HG02885 (cell line): Measurements from ENCODE around the gene PRDX6.
"Not testable (repeated sequence)": the region's sequence is repeated elsewhere in the genome, so short reads cannot be mapped to it uniquely, and the experiment has no call there.

ENCODE experiments used
- ATAC-seq: cut with Tn5 transposase; IDR thresholded peaks from one replicate; pipeline ENCODE4 v1.9.1; 2021; ENCODE audit warnings: mild to moderate bottlenecking; ENCODE audit not compliant: unreplicated experiment, poor library complexity

The PRDX6 gene, protein sequence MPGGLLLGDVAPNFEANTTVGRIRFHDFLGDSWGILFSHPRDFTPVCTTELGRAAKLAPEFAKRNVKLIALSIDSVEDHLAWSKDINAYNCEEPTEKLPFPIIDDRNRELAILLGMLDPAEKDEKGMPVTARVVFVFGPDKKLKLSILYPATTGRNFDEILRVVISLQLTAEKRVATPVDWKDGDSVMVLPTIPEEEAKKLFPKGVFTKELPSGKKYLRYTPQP

DNA sequence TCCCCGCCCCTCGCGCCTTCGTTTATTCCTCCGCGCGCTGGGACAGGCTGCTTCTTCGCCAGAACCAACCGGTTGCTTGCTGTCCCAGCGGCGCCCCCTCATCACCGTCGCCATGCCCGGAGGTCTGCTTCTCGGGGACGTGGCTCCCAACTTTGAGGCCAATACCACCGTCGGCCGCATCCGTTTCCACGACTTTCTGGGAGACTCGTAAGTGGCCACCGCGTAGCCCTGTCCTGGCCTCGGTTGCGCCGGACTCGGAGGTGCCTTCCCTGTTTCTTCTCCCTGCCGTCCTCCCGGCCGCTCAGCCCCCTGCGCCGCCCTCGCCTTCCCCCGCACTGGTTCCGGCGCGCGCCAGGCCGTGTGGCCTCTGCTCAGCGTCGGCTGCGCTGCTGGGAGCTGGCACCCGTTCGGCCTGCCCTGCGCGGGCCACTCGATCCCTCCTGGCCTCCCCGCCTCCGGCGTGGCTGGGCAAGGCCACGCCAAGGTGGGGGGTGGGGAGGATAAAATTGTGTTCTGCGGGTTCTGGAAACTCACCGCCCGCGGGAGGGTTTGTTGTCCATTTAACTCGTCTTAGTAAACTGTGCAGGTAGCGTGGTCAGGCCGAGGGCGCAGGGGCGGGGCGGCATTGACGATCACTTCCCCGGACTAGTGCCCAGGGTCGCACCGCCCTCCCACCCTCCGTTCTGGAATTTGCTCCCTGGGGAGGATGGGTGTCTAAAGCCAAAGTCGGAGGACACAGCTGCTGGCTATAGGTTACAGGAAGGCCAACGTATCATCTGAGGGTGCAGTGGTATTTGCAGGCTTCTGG is at the start of gene PRDX6:
Gene PRDX6 (plus strand): TSS at position 50 of the 808 bp plus-strand sequence. CDS start 63 bp downstream, at position 113.
- ATAC-seq, result peak; percentile 60

DNA sequence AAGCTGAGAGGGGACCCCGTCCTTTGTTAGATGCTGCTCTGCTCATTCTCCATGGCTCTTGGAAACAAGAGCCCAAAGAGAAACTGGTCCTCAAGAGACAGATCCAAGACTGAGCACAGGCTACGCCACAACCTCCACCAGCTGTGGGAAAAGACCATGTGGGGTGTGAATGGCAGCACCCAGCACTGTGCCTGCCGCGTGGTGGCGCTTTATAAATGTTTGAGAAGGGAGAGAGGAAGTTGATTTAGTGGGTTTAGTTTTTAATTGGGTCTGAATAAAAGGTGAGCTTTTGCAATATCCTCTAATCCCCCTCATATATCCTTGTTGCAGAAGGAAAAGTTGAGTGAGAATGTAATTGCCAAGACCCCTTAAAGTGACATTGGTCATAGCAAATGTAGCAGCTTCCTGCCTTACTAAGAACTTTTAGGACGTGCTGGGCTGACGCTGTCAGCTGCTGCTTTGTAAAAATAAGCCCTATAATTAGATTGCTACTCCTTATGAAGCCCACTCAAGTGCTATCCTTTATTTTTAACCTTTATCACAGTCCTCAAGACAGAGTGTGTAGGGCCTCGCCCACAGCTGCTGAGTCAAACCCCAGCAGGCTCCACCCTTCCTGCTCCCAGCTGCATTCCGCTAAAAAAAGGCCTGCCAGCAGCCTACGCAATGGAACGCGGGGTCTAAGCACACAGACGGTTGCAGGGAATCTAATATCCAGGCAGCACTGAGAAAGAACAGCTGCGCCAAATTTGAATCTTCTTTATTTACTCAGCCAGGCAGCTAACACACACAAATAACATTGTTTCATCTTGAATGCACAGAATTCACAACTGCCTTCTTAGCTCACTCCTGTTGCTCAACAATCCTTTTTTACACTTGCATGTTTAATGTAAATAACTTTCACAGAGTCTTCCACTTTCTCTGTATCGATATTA is 47.4 kb upstream of the PRDX6 start:
- ATAC-seq, result peak; percentile 77

DNA sequence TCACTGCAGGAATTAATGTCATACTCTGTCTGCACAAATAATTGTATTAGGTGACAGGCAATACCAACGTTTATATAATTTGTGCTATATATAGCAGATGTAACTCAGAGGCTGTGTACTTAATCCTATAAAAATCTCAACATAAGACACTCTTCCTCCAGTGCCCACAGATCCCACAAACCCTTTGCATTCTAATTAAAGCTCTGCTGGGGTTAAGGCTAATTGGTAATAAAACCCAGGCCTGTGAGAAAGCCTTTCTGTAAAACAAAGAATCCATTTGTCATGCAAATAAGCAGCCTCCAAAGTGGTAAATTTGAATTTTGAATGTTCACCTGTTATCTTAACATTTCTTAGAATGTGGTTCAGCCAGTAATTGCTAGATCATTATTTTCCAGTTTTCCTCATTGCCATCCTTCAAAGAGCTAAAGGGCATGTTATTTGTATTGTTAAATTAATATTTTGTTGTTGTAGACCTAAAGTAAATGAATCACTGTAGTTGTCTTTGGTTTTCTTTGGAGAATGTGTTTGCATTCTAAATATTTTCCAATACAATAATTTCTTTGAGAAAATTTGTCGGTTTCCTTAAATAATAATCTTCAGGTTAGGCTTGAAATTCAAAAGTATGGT is 46.3 kb upstream of the PRDX6 start:
- no peak for ATAC-seq

DNA sequence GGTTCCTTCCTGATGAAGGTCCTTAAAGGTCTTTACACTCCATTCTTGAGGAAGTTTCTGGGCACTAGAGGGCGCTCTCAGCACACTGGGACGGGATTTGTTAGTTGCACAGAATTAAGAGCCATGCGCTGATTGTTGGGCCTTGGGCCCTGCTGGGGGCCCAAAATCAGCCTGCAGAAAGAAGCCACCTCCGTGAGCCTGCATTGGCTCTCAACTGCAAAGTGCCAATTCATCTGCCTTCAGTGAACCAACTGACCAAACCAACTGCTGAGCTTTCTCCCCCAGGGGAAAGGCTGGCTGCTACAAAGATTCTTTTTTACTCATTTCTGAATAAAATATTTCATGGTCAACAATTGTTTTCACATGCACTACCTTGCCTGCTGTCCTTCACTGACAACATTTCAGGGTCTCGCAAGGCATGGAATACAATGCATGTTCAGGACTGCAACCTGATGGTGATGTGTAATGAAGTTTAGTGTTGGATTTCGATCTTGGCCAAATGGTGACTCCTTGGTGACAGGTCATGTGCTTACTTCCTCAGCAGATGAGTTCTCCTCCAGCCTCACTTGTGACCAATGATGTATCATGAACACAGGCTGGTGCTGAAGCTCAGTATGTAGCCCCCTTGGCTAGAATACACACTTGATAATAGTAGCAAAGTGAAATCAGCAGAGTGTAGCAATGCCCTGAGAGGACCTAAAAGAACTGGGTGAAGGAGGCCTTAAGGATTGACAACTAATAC is 45.7 kb upstream of the PRDX6 start:
- no peak for ATAC-seq

DNA sequence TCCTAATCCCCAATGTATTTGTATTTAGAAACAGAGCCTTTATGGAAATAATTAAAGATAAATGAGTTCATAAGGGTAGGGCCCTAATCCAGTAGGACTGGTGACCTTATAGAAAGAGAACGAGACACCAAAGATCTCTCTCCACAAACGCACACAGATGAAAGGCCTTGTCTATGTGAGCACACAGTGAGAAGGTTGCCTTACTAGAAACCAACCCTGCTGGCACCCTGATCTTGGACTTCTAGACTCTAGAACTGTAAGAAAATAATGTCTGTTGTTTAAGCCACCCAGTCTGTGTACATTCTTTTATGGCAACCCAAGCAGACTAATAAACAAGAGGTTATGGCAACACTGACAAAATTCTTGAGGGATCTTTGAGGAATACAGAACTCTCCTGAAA is 44.8 kb upstream of the PRDX6 start:
- ATAC-seq, result no peak

DNA sequence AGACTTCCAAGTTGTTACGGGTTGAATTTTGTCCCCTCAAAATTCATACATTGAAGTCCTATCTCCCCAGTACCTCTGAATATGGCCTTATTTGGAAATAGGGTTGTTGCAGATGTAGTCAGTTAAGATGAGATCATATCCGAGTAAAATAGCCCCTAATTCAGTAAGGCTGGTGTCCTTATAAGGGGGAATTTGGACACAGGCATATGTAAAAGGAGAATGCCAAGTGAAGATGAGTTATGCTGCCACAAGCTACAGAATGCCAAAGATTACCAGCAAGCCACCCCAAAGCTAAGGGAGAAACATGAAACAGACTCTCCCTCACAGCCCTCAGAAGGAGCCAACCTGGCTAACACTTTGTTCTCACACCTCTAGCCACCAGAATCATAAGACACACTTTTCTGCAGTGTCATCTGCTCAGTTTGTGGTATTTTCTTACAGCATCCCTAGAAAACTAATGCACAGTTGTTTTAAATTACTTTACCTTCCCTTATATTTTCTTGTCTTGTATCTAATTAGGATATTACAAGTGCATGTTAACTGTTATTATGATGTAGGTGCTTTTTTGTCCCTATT is 43.3 kb upstream of the PRDX6 start:
- ATAC-seq, result no peak

DNA sequence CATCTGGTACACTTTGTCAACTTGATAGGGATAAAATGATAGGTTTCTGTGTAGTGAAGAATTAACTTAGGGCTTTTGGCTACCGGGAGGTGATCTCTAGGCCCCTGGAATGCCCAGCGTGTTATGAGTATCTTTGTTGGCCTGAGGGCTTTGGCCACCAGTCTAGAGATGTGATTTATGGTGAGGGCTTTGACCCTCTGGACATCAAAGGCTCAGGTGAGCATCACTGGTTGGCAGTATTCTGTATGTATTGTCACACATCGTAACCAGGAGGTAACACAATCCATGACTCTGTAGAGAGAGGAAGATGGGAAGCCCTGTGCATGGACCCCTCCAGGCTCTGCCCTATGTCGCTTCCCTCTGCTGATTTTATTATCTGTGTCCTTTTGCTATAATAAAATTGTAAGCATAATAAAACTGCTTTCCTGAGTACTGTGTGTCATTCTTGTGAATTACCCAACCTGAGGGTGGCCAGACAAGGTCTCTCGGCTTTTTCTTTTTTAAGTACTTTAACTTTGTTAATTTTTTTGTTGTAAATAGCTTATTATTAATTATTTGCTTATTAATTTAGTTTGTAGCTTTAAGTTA is 40.2 kb upstream of the PRDX6 start:
- no peak for ATAC-seq

DNA sequence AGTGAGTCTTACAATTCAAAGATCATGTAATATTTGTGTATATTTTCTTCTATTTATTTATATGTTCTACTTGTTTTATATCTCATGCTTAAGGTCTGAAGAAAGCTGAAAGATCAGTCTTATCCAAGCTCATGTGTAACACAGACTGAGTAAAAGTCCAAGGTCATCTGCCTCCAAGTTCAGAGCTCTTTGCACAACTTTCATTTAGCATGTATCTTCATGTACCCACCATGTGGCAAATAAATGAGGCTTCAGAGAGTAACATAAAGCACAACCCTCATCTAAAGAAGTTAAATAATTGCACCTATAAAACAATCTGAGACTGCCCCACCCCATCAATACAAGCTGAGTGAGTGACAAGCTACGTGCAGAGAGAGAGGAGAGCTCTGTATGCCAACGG is 38.5 kb upstream of the PRDX6 start:
- ATAC-seq, result no peak

DNA sequence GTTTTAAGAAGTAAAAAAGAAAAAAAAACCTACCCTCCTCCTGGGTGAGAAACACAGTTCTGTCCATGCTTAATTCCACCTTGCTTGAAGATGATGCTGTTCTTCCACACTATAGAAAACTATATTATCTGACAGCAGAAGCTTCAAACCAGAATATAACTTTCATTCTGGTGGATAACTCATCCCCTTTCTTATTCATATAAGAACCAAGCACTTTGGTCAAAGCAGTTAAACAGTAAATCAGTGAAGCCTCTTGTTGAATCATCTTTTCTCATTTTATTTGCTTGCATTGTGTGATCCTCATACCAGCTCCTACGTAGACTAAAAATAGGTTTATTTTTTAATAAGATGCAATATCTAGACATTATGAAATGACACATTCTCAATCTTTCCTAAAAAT is 36.7 kb upstream of the PRDX6 start:
- ATAC-seq, result no peak

DNA sequence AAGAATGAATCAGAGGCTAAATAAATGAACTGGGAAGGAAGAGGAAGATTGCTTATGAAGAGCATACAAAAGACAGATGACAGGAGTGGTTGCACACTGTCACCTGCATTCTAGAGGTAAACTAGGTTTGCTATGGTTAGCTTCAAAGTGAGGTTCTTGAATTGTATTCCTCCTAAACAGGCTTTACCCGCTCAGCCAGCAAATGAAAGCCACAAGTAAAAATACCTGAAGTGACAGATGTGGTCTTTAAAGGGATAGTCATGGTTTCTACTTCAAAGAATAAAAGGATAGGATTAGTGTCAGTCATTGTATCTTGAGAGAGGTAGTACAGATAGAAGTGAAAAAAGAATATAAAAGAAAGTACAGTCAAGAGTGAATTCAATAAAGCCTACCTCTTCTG is 32.4 kb upstream of the PRDX6 start:
- ATAC-seq, result no peak

DNA sequence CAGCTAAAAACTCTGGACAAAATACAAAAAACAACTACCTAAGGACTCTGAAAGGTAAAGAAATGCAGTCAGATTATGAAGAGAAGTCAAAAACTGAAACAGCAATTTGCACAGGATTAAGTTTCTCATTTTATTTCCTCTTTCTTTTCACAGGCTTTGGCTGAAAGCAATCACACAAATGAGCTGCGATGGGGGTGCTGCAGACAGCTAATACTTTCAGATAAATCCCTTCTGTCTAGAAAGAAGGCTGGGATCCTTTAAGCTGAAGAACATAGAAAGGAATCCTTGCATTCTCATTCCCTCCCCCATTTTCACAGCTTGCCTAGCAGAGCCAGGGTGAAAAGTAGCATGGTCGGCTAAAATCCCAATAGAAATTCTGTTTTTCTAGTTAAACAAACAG is 32.0 kb upstream of the PRDX6 start:
- no peak for ATAC-seq

DNA sequence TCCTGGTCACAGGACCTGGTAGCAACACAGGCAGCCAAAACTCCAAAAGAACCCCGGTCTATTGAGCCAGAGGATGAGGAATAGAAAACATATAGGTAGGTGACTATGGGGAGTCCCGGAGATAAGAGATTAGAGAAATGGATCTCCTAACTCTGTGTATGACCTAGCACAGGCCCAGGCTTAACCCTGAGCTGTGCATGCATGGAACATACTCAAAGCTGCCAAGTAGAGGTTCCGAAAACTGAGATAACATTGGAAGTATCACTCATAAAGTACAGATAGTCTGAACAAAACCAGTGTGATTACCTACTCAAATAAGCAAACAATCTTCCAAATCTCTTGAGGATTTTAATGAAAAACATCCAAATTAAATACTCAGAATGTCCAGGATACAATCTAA is 31.5 kb upstream of the PRDX6 start:
- ATAC-seq, result no peak

DNA sequence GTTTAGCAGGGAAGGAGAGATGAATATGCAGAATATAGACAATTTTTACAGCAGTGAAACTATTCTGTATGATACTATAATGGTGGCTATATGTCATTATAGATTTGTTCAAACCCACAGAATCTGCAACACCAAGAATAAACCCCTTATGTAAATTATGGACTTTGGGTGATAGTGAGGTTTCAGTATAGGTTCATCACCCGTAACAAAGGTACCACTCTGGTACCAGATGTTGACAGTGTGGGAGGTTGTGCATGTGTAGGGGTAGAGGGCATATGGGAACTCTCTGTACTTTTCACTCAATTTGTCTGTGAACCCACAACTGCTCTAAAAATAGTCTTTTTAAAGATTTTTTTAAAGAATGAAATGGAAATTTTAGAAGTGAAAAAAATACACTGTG is 29.9 kb upstream of the PRDX6 start:
- peak; percentile 39 for ATAC-seq

DNA sequence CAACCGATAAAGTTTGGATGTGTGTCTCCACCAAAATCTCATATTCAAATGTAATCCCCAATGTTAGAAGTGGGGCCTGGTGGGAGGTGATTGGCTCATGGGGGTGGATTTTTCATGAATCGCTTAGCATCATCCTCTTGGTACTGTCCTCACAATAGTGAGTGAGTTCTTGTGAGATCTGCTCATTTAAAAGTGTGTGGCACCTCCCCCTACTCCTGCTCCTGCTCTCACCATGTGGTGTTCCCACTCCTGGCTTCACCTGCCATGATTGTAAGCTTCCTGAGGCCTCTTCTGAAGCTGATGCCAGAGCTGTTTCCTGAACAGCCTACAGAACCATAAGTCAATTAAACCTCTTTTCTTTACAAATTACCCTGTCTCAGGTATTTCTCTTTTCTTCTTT is 28.2 kb upstream of the PRDX6 start:
- no peak for ATAC-seq

DNA sequence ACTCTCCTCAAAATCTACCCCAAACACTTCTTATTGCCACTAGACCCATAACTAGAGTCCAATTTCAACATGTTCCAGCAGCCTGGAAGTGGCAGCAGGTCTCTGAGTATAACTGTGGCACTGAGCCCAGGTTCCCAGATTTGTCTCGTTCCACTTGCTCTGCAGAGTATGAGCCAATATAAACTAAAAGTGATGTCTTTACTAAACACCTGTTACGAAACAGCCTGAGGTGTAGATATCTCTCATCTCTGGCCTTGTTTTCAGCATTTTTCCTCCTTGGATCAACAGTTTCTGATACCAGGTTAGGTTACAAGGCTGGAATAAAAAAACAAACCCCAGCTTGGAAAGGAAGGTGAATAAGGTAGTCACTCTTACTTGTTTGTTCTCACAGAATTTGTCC is 25.2 kb upstream of the PRDX6 start:
- ATAC-seq, result no peak

DNA sequence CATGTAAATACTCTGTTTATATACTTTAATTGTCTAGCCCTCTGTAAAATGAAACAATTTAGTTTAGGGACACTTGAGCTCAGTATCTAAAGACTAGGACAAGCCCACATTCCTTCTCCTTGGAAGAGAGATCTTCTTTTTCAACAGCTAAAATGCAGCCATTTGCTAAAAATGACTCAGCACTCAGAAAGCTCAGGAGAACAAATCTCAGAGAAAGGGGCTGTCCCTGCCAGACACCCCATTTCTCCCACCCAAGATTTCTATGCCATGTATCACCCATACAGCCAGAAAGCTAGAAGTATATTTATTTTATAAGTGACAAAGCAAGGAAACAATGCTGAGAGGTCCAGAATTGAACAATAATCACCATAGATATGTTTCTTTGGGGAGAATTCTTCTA is 23.2 kb upstream of the PRDX6 start:
- no peak for ATAC-seq

DNA sequence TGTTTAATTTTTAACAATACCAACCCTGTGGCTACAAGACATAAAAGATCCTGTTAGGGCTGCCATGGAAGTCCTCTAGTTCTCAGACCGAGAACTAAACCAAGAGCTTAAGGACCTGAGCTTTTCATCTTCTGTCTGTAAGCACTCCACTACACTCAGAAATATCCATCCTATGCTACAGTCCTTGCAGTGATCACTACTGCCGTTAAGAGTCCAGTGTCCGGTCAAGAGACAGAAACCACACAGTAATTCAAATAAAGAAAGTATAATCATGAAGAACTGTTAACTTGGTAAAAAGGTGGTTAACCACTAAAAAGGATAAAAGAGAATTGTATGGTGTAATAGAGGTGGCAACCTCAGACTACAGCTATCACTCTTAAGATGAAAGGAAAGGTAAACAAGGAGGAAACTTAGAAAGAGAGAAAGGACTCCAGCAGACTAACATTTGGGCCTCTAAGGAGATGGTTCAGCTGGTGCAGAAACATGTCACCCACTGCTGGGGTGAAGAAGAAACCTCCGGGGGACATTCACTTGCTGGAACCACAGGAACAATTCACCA is 22.1 kb upstream of the PRDX6 start:
- ATAC-seq, result no peak

DNA sequence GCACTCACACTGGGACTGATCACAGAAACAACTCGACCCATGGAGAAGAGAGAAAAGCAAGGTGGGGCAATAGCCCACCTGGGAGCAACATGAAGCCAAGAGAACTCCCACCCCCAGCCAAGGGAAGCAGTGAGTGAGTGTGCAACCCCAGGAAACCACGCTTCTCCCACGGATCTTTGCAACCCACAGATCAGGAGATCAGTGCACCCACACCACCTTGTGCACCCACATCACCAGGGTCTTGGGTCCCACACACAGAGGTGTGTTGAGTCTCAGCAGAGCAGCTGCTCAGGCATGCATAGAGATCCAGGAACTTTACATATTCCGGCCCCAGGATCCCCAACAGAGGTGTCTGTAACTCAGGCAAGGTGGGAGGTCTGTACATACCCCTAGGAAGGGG is 17.2 kb upstream of the PRDX6 start:
- no peak for ATAC-seq

DNA sequence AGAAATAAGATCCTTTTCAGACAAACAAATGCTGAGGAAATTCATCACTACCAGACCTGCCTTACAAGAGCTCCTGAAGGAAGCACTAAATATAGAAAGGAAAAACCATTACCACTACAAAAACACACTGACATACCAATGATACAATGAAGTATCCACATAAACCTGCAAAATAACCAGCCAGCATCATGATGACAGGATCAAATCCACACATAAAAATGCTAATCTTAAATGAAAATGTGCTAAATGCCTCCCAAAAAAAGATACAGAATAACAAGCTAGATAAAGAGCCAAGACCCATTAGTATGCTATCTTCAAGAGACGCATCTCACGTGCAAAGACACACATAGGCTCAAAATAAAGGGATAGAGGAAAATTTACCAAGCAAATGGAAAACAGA is 14.5 kb upstream of the PRDX6 start:
- not testable (repeated sequence) for ATAC-seq
